Calu3 (cell line): ENCODE data around the gene MACF1. TPM values are rescaled to one million over a fixed set of nuclear protein-coding genes. Genes with fewer than 3 reads are reported as not detected.
A peak's percentile ranks its signal among the peaks of the same experiment; 100 is the strongest.

Experiments
- BruUV-seq: library from RNA; stranded (reverse); fragments of 400-500 nt; replicated peaks from 2 replicates; lab custom pipeline; 2021; lab: Mats Ljungman, UMichigan
- CTCF ChIA-PET: fragments of 300-600 bp; sonication (Branson Sonifier 250); formaldehyde crosslinking; loops from one replicate; lab custom pipeline; 2022; ENCODE audit warnings: antibody characterized with exemption; lab: Charles Lee
- DNase-seq: peaks from one replicate; pipeline ENCODE4 v3.0.0; 2022
- H3K27ac Mint-ChIP-seq: one replicate; pipeline ENCODE4 v1.8.0; 2022; ENCODE audit warnings: mixed read lengths; ENCODE audit not compliant: unreplicated experiment
- H3K27me3 Mint-ChIP-seq: one replicate; pipeline ENCODE4 v1.8.0; 2022; ENCODE audit warnings: mixed read lengths; ENCODE audit not compliant: unreplicated experiment
- H3K36me3 Mint-ChIP-seq: one replicate; pipeline ENCODE4 v1.8.0; 2022; ENCODE audit warnings: mild to moderate bottlenecking, moderate library complexity, mixed read lengths; ENCODE audit not compliant: insufficient read depth, unreplicated experiment
- H3K4me1 Mint-ChIP-seq: one replicate; pipeline ENCODE4 v1.8.0; 2022; ENCODE audit warnings: mild to moderate bottlenecking, low read depth, mixed read lengths; ENCODE audit not compliant: unreplicated experiment
- H3K4me3 Mint-ChIP-seq: one replicate; pipeline ENCODE4 v1.8.0; 2022; ENCODE audit warnings: mild to moderate bottlenecking, low read depth, moderate library complexity, mixed read lengths; ENCODE audit not compliant: unreplicated experiment
- H3K9me3 Mint-ChIP-seq: one replicate; pipeline ENCODE4 v1.8.0; 2022; ENCODE audit warnings: low read depth, mixed read lengths; ENCODE audit not compliant: unreplicated experiment
- intact Hi-C: fragments of 100-400 bp; cut with micrococcal nuclease; formaldehyde crosslinking; loops from one replicate; pipeline ENCODE4 v1.10.0; 2022; ENCODE audit not compliant: unreplicated experiment
- total RNA-seq: library from RNA; stranded (reverse); gene quantifications from 2 replicates; pipeline ENCODE4 v1.2.3, GENCODE V29; 2022
- TF ChIP-seq, protein P1 (sequence below): fragments of 200-600 bp; IDR thresholded peaks from one replicate; pipeline ENCODE4 v1.8.0; 2022; ENCODE audit warnings: antibody characterized with exemption; ENCODE audit not compliant: unreplicated experiment

MACF1 gene
- total RNA-seq, 1 experiment from 2014 or later: 705 TPM

DNA sequence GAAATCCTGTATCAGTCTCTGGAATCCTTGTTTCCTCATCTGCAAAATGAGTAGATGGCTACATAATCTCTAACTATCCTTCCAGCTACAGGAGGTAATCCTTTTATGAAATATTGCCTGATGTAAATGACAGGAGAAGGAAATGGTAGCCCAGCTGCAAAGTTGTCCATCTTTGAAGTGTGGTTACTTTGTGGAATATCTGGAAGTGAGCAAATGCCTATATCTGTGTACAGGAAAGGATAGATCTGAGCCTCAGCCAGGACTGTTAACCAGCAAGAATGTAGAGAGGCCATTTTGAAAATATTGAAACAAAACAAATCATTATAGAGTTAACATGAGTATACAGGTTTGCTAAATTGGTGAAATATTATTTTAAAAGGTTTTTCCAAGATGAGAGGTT, 212.1 kb downstream of the MACF1 start:
- intact Hi-C loops: loop anchor here (10.0 kb wide), 2 partner anchors 152 to 222 kb away; no protein-coding TSS in a partner anchor
- H3K4me1 Mint-ChIP-seq: peaks cover 46% of the 10 kb centered on the region
- H3K4me3 Mint-ChIP-seq: peak overlapping the region; percentile 95

DNA sequence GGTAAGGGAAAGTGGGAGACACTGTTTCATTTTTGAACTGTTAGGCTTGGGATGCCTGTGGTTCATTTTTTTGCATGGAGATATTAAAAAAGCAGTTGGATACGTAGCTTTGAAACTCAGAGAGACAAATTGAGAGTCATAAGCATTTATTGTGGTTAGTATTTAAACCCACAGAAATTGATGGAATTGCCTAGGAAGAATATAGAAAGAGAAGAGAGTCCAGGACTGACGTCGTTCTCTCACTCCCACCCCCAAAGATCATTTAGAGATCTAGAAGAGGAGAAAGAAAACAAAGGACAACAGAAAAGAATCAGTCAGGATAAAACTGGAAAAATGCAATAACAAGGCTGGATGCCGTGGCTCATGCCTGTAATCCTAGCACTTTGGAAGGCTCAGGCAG, 213.7 kb downstream of the MACF1 start:
- H3K27ac Mint-ChIP-seq: peak overlapping the region; percentile 48
- no peaks in the 10 kb centered on the region for H3K27me3 Mint-ChIP-seq
- H3K36me3 Mint-ChIP-seq: peaks cover 99% of the 10 kb centered on the region
- BruUV-seq: no TSS peak
- peaks cover 59% of the 10 kb centered on the region for H3K4me1 Mint-ChIP-seq
- CTCF ChIA-PET: interaction anchor here (0.6 to 1.2 kb wide), 2 partner anchors 9 to 50 kb away, joined by 3 to 5 read pairs; no protein-coding TSS in a partner anchor
- no peaks in the 10 kb centered on the region for H3K9me3 Mint-ChIP-seq
- DNase-seq: no peak
- intact Hi-C loops: loop anchor here (10.0 kb wide), 2 partner anchors 153 to 223 kb away; no protein-coding TSS in a partner anchor
- H3K4me3 Mint-ChIP-seq: peak overlapping the region; percentile 95
- TF ChIP-seq, protein P1, sequence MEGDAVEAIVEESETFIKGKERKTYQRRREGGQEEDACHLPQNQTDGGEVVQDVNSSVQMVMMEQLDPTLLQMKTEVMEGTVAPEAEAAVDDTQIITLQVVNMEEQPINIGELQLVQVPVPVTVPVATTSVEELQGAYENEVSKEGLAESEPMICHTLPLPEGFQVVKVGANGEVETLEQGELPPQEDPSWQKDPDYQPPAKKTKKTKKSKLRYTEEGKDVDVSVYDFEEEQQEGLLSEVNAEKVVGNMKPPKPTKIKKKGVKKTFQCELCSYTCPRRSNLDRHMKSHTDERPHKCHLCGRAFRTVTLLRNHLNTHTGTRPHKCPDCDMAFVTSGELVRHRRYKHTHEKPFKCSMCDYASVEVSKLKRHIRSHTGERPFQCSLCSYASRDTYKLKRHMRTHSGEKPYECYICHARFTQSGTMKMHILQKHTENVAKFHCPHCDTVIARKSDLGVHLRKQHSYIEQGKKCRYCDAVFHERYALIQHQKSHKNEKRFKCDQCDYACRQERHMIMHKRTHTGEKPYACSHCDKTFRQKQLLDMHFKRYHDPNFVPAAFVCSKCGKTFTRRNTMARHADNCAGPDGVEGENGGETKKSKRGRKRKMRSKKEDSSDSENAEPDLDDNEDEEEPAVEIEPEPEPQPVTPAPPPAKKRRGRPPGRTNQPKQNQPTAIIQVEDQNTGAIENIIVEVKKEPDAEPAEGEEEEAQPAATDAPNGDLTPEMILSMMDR: no peak

More for the DNA sequence above, 212.1 kb downstream of the MACF1 start:
- CTCF ChIA-PET: interaction anchor here (0.8 kb wide), 1 partner anchor 38 kb away, joined by 3 read pairs; no protein-coding TSS in a partner anchor
- Mint-ChIP-seq H3K9me3 (no peaks in the 10 kb centered on the region), H3K36me3 (peaks cover 98% of the 10 kb centered on the region), H3K27me3 (no peaks in the 10 kb centered on the region), H3K27ac (no peak overlapping the region)
- TF ChIP-seq, protein P1: no peak
- BruUV-seq: no TSS peak
- no peak for DNase-seq

DNA sequence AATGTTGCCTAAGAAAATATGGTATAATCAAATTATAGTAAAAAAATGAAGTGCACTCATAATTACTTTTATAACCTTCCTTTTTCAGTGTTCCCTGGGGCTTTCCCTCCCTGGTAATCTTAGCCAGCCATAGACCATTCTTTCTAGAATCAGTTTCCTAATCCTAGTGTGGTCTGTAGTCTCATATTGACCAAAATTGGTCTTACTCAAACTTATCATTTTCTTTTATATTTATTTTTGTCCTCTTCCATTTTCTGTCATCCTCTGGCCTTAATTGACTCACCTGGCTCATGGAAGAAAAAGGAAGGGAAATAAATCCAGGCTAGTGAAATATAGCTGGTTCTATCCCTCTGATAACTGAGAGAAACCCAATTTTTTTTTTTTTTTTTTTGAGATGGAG, 216.0 kb downstream of the MACF1 start:
- H3K4me3 Mint-ChIP-seq: no peak overlapping the region
- peaks cover 64% of the 10 kb centered on the region for H3K4me1 Mint-ChIP-seq
- CTCF ChIA-PET: no interaction called here
- H3K36me3 Mint-ChIP-seq: peaks cover 100% of the 10 kb centered on the region
- intact Hi-C loops: no loop called here
- H3K9me3 Mint-ChIP-seq: no peaks in the 10 kb centered on the region
- no TSS peak for BruUV-seq
- no peak for DNase-seq
- peak overlapping the region; percentile 39 for H3K27ac Mint-ChIP-seq
- no peaks in the 10 kb centered on the region for H3K27me3 Mint-ChIP-seq
- TF ChIP-seq, protein P1: no peak

DNA sequence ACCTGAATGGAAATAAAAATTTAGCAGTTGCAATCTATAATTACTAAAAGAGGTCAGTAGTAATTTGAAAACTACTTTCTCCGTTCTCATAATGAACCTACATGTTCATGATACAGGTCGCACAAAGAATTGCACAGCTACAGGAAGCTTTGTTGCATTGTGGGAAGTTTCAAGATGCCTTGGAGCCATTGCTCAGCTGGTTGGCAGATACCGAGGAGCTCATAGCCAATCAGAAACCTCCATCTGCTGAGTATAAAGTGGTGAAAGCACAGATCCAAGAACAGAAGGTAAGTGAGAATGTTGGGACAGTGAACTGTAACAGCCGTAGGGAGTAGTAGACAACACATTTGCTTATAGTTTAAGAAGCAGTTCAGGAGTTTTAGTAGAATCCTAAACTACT, 218.1 kb downstream of the MACF1 start:
- Mint-ChIP-seq H3K4me1 (peaks cover 77% of the 10 kb centered on the region), H3K36me3 (peaks cover 98% of the 10 kb centered on the region), H3K4me3 (peak overlapping the region; percentile 11), H3K27me3 (no peaks in the 10 kb centered on the region), H3K27ac (peak overlapping the region; percentile 25), H3K9me3 (no peaks in the 10 kb centered on the region)
- CTCF ChIA-PET: no interaction called here
- TF ChIP-seq, protein P1: no peak
- DNase-seq: no peak
- no TSS peak for BruUV-seq
- intact Hi-C loops: no loop called here
